ENCODE data around the gene LARGE1. TPM values are rescaled to one million over a fixed set of nuclear protein-coding genes. Genes with fewer than 3 reads are reported as not detected.

The LARGE1 gene
- total and polyA plus RNA-seq, 2 donors (not counting 1 experiment from before 2014, with no cell fraction given): 14.1 to 19.2 TPM

DNA sequence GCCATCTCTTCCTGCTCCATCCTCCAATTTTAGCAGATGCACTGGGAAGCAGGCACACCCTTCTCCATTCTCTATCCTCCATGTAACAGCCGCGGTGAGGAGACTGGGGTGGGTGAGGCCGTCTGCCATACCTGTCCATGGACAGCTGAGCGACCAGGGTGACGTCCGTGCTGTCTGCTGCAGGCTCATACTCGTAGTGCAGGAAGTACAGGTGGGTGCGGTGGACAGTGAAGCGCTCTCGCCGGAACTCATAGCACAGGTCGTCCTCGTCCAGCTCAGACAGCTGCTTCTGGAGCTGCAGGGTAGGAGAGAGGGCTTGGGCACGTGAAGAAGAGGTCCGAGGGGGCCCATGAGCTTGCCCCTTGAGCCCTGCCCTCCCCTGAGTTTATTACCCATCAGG is 604.3 kb downstream of the LARGE1 start:
- Histone ChIP-seq H3K4me3 (replicated peaks in 1 of 4; ENCODE audit: control extremely low read depth in 1 of 4, insufficient read depth in 1 of 4, low read depth in 3 of 4, low read length in 4 of 4) (no peak overlapping the region), H4K20me1 (ENCODE audit: control insufficient read depth, extremely low read depth, insufficient read depth, low read length) (no peaks in the 10 kb centered on the region), H3K9me3 (ENCODE audit: control insufficient read depth, insufficient read depth, low read depth, low read length) (no peaks in the 10 kb centered on the region), H3K4me2 (ENCODE audit: extremely low read depth, insufficient read depth, low read length) (no peak overlapping the region), H2AFZ (ENCODE audit: low read length) (no peak overlapping the region), H3K9ac (ENCODE audit: insufficient read depth, low read length) (no peak overlapping the region), H3K79me2 (ENCODE audit: control insufficient read depth, insufficient read depth, low read length) (no peaks in the 10 kb centered on the region), H3K36me3 (ENCODE audit: control insufficient read depth, insufficient read depth, low read length) (no peaks in the 10 kb centered on the region), H3K4me1 (ENCODE audit: control insufficient read depth, extremely low read depth, insufficient read depth, low read length) (no peaks in the 10 kb centered on the region), H3K27me3 (ENCODE audit: control insufficient read depth, insufficient read depth, low read length) (no peaks in the 10 kb centered on the region), H3K27ac (ENCODE audit: insufficient read depth, low read length) (no peak overlapping the region)
- TF ChIP-seq EZH2 (IDR thresholded peaks at IDR 0.05; ENCODE audit: low read length, missing control alignments): no peak
- TF ChIP-seq, protein P1, sequence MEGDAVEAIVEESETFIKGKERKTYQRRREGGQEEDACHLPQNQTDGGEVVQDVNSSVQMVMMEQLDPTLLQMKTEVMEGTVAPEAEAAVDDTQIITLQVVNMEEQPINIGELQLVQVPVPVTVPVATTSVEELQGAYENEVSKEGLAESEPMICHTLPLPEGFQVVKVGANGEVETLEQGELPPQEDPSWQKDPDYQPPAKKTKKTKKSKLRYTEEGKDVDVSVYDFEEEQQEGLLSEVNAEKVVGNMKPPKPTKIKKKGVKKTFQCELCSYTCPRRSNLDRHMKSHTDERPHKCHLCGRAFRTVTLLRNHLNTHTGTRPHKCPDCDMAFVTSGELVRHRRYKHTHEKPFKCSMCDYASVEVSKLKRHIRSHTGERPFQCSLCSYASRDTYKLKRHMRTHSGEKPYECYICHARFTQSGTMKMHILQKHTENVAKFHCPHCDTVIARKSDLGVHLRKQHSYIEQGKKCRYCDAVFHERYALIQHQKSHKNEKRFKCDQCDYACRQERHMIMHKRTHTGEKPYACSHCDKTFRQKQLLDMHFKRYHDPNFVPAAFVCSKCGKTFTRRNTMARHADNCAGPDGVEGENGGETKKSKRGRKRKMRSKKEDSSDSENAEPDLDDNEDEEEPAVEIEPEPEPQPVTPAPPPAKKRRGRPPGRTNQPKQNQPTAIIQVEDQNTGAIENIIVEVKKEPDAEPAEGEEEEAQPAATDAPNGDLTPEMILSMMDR (conservative IDR thresholded peaks at IDR 0.05 in 1 of 2, IDR thresholded peaks at IDR 0.05 in 1 of 2; ENCODE audit: low read depth in 1 of 2, low read length in 2 of 2): no peak
- DNase-seq (ENCODE audit: low read depth in 2 of 2): no peak

DNA sequence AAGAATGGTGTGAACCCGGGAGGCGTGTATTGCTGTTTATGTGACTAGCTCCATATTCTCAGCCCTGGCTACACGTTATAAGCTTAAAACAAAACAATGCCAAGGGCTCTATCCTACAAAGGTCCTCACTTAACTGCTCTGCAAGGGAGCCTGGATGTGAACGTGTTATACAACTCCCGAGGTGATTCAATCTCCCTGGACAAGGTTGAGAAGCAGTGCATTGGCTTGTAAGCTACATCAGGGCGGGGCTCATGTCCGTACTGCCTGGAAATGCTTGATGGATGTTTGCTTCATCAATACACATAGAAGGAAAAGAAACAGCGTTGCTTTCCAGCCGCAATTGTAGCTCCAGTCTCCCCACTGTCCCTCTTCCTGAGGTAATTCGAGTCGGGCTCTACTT is 605.2 kb downstream of the LARGE1 start:
- Histone ChIP-seq H3K9ac (ENCODE audit: insufficient read depth, low read length) (no peak overlapping the region), H3K36me3 (ENCODE audit: control insufficient read depth, insufficient read depth, low read length) (no peaks in the 10 kb centered on the region), H3K79me2 (ENCODE audit: control insufficient read depth, insufficient read depth, low read length) (no peaks in the 10 kb centered on the region), H3K27ac (ENCODE audit: insufficient read depth, low read length) (no peak overlapping the region), H3K4me2 (ENCODE audit: extremely low read depth, insufficient read depth, low read length) (no peak overlapping the region), H3K9me3 (ENCODE audit: control insufficient read depth, insufficient read depth, low read depth, low read length) (no peaks in the 10 kb centered on the region), H3K27me3 (ENCODE audit: control insufficient read depth, insufficient read depth, low read length) (no peaks in the 10 kb centered on the region), H4K20me1 (ENCODE audit: control insufficient read depth, extremely low read depth, insufficient read depth, low read length) (no peaks in the 10 kb centered on the region), H2AFZ (ENCODE audit: low read length) (no peak overlapping the region), H3K4me3 (replicated peaks in 1 of 4; ENCODE audit: control extremely low read depth in 1 of 4, insufficient read depth in 1 of 4, low read depth in 3 of 4, low read length in 4 of 4) (no peak overlapping the region), H3K4me1 (ENCODE audit: control insufficient read depth, extremely low read depth, insufficient read depth, low read length) (no peaks in the 10 kb centered on the region)
- TF ChIP-seq, protein P1 (conservative IDR thresholded peaks at IDR 0.05 in 1 of 2, IDR thresholded peaks at IDR 0.05 in 1 of 2; ENCODE audit: low read depth in 1 of 2, low read length in 2 of 2): no peak
- TF ChIP-seq EZH2 (IDR thresholded peaks at IDR 0.05; ENCODE audit: low read length, missing control alignments): no peak
- DNase-seq (ENCODE audit: low read depth in 2 of 2): no peak

DNA sequence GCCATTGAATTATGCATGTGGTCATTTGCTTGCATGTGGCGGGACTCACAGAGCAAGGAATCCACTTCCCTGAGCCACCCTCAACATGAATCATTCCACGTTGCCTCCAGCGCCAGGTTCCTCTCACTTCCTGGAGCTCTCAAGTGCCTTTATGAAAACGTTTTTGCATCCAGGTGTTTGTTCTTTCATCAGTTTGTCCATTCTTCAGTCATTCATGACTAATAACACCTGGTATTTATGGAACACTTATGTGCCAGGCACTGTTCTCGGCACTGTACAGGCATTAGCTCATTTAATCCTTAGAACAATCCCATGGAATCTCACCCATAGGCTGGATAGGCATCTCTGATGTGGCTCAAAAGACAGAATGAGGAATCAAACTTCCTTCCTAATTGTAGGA is 606.0 kb downstream of the LARGE1 start:
- Histone ChIP-seq H4K20me1 (ENCODE audit: control insufficient read depth, extremely low read depth, insufficient read depth, low read length) (no peaks in the 10 kb centered on the region), H2AFZ (ENCODE audit: low read length) (no peak overlapping the region), H3K27me3 (ENCODE audit: control insufficient read depth, insufficient read depth, low read length) (no peaks in the 10 kb centered on the region), H3K4me1 (ENCODE audit: control insufficient read depth, extremely low read depth, insufficient read depth, low read length) (no peaks in the 10 kb centered on the region), H3K27ac (ENCODE audit: insufficient read depth, low read length) (no peak overlapping the region), H3K4me2 (ENCODE audit: extremely low read depth, insufficient read depth, low read length) (no peak overlapping the region), H3K9me3 (ENCODE audit: control insufficient read depth, insufficient read depth, low read depth, low read length) (no peaks in the 10 kb centered on the region), H3K79me2 (ENCODE audit: control insufficient read depth, insufficient read depth, low read length) (no peaks in the 10 kb centered on the region), H3K36me3 (ENCODE audit: control insufficient read depth, insufficient read depth, low read length) (no peaks in the 10 kb centered on the region), H3K4me3 (replicated peaks in 1 of 4; ENCODE audit: control extremely low read depth in 1 of 4, insufficient read depth in 1 of 4, low read depth in 3 of 4, low read length in 4 of 4) (no peak overlapping the region), H3K9ac (ENCODE audit: insufficient read depth, low read length) (no peak overlapping the region)
- TF ChIP-seq, protein P1 (conservative IDR thresholded peaks at IDR 0.05 in 1 of 2, IDR thresholded peaks at IDR 0.05 in 1 of 2; ENCODE audit: low read depth in 1 of 2, low read length in 2 of 2): no peak
- no peak for TF ChIP-seq EZH2 (IDR thresholded peaks at IDR 0.05; ENCODE audit: low read length, missing control alignments)
- no peak for DNase-seq (ENCODE audit: low read depth in 2 of 2)

Data from fibroblast of lung (primary cell).